Upper lobe of left lung (tissue), 4 donors: ENCODE measurements around the gene EPS8.

ENCODE experiments used
- CTCF ChIP-seq, 6 experiments: fragments of 450-650 bp in 4 of 6; fragments of 200-600 bp in 2 of 6; sonication (generic) in 2 of 6; IDR thresholded peaks; one replicate each; pipeline ENCODE4 v1.5.1; 2016 to 2019; ENCODE audit warnings: antibody characterized with exemption in 6 of 6
- EP300 ChIP-seq, 4 donors: sonication (generic); formaldehyde crosslinking; IDR thresholded peaks; one replicate each; pipeline ENCODE4 v1.5.1; 2017; ENCODE audit warnings: antibody characterized with exemption in 4 of 4, control low read depth in 2 of 4
- POLR2A ChIP-seq, 4 donors: fragments of 450-650 bp; IDR thresholded peaks; one replicate each; pipeline ENCODE4 v1.5.1; 2016 to 2017; ENCODE audit warnings: antibody characterized with exemption in 4 of 4, mild to moderate bottlenecking in 2 of 4
- POLR2AphosphoS5 ChIP-seq, 2 donors: sonication (generic); formaldehyde crosslinking; IDR thresholded peaks; one replicate each; pipeline ENCODE4 v1.5.1; 2017; ENCODE audit warnings: antibody characterized with exemption in 2 of 2

- TF ChIP-seq CTCF (IDR thresholded peaks at IDR 0.05) = no peak
- no peak for TF ChIP-seq EP300 (IDR thresholded peaks at IDR 0.05)
- TF ChIP-seq POLR2A (IDR thresholded peaks at IDR 0.05) = no peak
- TF ChIP-seq POLR2AphosphoS5 (IDR thresholded peaks at IDR 0.05) = no peak
Measured at GRCh38 chr12:15714256-15714655, 74.9 kb downstream of the EPS8 start.
